GM19397 (cell line): ENCODE measurements around the gene SEC23A.
"Not testable (repeated sequence)": the region's sequence is repeated elsewhere in the genome, so short reads cannot be mapped to it uniquely, and the experiment has no call there.

ENCODE experiments used
- ATAC-seq: cut with Tn5 transposase; IDR thresholded peaks from one replicate; pipeline ENCODE4 v1.9.1; 2021; ENCODE audit warnings: mild to moderate bottlenecking, moderate library complexity; ENCODE audit not compliant: unreplicated experiment

SEC23A gene

DNA sequence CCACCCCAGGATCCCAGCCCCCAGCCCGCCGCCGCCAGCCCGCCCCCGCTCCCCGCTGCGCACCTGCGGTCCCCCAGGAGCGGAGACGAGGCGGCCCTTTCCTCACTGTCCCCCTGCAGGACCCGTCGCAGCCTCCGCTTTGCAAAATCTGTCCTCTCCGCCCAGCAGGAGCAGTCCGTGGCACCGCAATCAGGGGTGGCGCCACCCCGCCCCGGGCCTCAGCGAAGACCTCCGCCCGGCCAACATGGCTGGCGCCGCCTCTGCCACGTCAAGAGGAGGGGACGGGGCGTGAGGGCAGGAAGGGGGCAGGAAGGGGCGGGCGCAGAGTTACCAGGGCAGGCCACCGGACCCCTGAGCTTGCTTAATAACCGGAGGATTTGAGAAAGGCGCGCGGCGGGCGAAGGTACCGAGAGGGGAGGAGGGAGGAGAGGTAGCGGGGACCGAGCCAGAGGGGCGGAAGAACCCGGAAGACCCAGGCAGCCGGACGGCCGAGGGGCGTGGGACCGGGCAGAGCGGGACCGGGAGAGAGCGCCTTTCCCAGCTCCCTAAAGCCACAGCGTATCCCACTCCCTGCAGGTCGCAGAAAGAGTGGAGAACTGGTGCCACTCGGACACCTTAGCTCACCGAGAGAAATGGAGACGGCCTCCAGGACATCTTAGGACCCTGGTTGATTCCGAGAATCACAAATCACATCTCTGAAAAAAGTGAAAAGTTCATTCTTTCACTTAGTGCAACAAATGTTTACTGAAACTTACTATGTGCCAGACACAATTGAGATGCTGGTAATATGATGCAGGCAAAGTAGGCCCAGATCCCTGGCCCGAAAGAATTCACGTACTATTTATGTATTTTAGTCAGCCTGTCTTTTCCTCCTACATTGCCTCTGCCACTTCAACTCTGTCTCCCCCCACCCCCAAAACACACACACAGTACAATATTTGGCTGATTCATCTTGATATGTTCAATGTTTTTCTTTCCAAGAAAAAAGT is at the start of gene SEC23A:
Gene SEC23A (minus strand): TSS at position 267 of the 989 bp plus-strand sequence. CDS start 7,117 bp downstream, outside the sequence.
- ATAC-seq = peak; percentile 96

DNA sequence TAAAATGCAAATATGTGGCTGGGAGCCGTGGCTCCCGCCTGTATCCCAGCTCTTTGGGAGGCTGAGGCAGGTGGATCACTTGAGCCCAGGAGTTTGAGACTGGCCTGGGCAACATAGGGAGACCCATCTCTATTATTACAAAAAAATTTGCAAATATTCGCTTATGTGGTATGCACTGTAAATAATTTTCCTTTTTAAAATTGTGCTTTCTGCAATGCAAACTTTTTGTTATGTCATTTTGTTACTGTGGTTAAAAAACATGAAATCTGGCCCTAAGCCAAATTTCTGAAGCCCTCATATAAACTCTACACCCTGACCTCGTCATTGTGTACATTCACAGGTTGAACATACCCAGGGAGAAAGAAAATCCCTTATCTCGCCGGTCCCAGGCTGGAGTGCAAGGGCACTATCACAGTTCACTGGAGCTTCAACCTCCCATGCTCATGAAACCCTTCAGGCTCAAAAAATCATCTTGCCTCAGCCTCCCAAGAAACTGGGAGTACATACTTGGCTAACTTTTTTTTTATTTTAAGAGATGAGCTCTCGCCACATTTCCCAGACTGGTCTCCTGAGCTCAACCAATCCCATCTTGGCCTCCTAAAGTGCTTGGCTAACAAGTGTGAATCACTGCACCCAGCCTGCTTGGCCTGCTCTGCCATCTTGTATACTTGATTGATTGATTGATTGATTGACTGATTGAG is 42.4 kb upstream of the SEC23A start:
- ATAC-seq = no peak

DNA sequence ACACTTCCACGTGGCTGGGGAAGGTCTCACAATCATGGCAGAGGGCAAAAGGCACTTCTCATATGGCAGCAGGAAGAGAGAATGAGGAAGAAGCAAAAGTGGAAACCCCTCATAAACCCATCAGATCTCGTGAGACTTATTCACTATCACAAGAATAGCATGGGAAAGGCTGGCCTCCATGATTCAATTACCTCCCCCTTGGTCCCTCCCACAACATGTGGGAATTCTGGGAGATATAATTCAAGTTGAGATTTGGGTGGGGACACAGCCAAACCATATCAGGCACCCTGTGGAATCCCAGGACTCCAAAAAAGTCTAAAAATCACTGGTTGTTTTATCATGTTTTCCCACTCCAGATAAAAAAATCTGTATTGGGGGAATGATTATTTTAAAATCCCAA is 40.2 kb upstream of the SEC23A start:
- not testable (repeated sequence) for ATAC-seq

DNA sequence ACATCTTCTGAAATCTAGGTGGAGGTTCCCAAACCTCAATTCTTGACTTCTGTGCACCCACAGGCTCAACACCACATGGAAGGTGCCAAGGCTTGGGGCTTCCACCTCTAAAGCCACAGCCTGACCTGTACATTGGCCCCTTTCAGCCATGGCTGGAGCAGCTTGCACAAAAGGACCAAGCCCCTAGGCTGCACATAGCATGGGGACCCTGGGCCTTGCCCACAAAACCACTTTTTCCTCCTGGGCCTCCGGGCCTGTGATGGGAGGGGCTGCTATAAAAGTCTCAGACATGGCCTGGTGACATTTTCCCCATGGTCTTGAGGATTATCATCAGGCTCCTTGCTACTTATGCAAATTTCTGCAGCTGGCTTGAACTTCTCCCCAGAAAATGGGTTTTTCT is 38.6 kb upstream of the SEC23A start:
- ATAC-seq = not testable (repeated sequence)

DNA sequence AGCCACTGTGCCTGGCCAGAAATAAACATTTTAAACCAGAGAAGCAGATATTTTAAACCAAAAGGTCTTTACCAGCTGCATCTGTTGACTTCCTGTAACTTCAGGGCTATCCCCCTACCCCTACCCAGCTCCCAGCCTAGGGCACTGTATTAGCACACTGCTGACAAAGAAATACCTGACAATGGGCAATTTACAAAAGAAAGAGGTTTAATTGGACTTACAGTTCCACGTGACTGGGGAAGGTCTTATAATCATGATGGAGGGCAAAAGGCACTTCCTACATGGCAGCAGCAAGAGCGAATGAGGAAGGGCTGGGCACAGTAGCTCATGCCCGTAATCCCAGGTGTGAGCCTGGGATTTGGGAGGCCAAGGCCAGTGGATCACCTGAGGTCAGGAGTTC is 37.1 kb upstream of the SEC23A start:
- ATAC-seq = no peak

DNA sequence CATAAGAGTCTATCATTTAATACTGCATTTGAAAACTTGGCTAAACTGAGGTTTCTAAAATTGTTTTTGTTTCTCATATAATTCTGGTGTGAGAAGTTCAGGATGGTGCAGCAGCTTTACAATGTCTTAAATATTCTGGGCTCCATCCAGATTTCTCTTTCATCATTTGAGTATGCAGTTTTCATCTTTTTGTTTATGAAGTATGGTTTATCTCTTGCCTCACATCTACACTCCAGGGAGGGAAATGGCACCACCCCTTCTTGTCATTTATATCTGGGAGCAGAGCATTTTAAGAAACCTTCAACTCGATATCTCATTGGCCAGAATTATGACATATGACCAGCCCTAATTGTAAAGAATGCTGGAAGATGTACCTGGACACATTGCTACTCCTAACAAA is 35.4 kb upstream of the SEC23A start:
- ATAC-seq = no peak

DNA sequence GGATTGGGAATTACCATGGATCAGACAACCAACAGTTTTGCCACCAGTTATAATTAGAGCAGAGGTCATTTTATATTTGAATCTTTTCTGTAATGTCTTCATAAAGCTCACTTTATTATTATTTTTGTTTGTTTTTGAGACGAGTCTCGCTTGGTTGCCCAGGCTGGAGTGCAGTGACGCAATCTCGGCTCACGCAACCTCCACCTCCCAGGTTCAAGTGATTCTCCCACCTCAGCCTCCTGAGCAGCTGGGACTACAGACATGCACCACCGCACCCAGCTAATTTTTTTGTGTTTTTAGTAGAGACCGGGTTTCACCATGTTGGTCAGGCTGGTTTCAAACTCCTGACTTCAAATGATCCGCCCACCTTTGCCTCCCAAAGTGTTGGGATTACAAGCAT is 34.8 kb upstream of the SEC23A start:
- not testable (repeated sequence) for ATAC-seq

DNA sequence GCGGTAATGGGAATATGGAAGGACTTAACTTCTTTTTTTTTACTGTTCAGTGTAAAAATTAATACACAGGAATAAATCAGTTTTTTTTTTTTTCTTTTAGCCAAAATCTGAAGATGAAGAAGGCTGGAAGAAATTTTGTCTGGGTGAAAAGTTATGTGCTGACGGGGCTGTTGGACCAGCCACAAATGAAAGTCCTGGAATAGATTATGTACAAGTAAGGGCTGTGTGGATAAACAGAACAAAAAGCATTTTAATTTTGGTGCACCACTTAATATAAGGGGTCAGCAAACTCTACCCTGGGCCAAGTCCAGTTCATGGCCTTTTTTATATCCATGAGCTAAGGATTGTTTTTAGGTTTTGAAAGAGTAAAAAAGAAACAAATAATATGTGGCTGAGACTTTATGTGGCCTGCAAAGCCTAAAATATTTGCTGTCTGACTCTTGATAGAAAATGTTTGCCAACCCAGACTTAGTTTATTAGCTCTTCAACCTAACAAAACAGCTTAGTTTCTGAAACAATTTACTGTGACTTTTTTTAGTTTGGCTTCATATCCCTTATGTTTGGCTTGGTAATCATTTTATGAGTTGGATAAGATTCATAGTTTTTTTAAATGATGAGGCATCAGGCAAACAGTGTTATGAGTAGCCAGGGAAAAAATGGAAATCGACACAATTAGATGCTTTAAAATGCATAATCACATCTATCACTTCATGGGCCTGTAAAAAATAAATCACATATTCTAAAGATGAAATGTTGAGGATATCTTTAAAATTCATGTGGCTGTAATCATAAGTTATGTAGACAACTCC is 19.5 kb upstream of the SEC23A start:
- no peak for ATAC-seq

DNA sequence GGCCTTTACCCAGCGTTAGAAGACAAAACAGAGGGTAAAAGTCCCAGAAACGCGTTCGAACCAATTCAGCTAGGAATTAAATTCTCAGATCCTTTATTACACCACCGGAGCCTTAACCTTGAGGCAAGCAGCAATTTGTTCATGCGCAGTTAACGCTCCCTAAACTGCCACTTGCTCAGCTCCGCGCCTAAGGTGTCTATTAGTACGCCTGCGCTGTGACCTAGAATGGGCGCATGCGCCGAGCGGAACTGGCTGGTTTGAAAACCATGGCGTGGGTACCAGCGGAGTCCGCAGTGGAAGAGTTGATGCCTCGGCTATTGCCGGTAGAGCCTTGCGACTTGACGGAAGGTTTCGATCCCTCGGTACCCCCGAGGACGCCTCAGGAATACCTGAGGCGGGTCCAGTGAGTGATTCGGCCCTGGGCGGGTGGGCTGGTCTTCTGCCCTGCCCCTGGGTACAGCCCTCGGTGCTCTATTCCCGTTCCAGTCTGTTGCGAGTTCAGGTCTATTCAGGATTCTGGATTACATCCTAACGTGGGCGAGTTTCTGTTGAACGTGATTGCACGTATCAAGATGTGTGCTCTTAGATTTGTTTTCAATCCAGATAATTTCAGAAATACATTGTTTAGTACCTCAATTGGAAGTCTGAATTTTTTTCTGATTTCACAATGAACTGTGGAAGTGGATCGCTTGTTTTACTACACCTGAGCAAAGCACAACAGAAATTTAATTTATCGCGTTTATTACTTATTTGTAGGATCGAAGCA is 11.2 kb upstream of the SEC23A start, which contains the start of gene GEMIN2:
Gene GEMIN2 (plus strand): TSS at position 251 of the 766 bp plus-strand sequence. CDS start 16 bp downstream, at position 267.
- ATAC-seq = peak; percentile 89

DNA sequence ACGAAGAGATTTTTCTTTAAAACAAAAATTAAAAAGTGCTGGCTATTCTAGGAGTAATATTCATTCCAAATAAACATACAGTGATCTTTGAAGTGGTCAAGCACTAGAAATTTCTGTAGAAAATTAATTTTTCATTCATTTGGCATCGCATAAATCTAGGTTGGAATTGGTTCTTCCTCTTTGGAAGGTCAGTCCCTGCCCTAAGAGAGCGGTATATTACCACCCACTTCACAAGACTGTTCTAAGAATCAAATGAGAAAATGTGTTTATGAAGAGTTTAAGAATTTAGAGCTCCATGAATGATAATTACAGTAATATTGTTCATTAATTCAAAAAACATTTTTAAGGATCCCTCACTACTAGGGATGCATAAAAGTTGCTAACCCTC is 10.6 kb upstream of the SEC23A start:
- no peak for ATAC-seq

DNA sequence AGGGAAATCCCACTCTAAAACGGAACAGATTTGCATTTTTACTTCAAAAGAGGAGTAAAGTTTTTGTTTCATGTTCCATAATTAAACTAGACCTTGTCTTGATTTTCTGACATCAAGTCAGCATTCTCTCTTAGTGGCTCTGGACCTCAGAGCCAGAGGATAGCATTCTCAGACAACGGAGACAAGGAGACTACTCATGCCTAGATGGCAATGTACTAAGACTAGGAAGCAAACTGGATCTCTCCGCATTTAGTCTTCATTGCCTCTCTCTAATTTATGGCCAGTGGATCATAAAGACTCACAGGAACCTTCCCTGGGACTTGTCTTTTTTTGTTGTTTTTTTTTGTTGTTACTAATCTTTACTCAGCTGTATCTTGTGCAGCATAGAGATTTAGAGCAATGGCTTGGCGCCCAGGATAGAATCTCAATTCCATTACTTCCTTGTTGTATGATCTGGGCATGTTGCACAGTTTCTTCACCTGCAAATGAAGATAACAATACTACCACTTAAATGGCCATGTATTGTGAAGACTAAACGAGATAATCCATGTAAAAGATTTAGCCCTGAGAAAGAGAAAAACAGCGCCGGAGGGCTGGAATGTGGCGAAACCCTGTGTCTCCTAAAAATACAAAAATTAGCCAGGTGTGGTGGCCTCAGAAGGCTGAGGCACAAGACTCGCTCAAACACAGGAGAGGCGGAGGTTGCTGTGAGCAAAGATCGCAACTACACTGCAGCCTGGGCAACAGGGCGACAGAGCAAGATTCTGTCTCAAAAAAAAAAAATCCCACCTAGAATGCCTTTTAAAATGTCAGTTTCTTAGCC is 7.1 kb upstream of the SEC23A start:
- ATAC-seq = no peak

DNA sequence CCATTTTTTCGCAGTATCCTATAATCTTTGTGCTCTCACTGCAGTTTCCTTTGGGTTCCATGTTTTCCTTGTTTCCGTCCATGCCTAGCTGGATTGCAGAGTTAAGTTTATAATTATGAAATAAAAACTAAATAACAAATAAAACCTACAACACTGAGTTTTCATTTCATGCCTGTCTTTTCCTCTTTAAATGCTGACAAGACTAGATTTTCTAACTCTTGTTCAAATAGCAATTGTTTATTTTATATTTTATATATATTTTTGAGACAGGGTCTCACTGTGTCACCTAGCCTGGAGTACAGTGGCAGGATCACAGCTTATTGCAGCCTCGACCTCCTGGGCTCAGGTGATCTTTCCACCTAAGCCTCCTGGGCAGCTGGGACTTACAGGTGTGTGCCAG is 5.8 kb upstream of the SEC23A start:
- no peak for ATAC-seq

DNA sequence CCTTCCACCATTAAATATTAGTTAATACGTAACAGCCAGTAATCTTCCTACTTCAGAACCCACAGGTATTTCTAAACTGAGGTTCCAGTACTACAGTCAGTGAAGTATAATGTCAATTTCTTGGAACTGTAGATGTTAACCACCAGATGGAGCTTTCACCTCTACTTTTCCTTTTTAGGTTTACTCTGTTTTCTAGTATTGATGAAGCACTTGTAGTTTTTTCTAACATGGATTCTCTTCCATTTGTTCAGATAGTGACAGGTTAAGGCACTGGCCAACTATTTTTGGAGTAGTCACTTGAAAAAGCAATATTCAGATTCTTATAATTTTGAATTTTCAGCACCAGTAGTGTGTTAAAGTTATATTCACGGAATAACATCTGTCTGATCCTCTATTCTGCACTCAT is 4.6 kb upstream of the SEC23A start:
- ATAC-seq = no peak

DNA sequence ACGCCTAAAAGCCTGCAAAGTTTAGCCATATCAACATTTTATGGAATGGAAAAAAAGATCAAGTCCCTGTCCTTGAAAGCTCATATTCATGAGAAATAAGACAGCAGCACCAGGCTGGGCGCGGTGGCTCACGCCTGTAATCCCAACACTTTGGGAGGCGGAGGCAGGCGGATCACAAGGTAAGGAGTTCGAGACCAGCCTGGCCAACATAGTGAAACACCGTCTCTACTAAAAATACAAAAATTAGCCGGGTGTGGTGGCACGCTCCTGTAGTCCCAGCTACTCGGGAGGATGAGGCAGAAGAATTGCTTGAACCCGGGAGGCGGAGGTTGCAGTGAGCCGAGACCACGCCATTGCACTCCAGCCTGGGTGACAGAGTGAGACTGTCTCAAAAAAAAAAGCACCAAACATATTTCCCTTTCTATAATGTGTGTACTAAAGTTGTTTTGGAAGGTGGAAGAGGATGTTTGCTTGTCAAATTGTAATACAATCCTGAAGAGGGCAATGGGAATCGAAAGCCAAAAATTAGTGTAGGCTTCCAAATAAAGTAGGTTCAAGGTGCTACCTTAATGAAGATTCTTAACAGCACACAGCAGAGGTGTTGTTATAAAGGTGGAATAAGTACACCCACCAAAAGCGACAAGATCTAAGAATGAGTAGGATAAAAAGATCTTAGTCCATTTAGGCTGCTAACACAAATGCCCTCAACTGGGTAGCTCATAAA is 1.2 kb upstream of the SEC23A start:
- not testable (repeated sequence) for ATAC-seq

DNA sequence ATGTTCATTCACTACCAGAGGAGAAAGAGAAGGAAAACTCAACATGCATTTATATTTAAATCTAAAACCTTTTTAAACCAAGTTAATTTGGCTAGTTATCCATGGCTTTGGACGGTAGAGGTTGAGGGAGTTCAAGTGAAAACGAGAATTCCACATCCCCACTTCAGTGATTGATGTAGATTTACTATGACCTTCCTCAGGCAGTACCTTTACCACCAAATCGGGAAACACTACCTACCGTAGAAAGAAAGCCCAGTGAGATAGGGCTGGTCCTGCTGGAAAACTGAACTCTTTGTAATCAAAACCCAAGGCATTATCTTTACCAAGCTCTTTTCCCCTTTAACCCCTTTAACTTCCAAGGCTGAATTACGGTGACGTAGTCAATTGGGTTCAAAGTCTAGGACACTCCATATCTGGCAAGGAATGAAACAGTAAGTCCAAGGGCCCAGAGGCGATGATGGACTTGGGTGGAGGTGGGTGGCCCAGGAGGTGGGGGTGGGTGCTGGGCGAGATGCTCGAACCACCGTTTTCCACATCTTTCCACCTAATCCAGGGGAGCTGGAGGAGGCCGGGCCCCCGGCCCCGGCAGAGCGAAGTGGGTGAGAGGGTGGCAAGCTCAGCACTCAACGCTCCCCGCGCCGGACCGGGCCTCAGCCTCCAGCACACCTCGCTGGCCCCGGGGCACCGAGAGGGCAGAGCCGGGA is 618 bp downstream of the SEC23A start:
- ATAC-seq = no peak

DNA sequence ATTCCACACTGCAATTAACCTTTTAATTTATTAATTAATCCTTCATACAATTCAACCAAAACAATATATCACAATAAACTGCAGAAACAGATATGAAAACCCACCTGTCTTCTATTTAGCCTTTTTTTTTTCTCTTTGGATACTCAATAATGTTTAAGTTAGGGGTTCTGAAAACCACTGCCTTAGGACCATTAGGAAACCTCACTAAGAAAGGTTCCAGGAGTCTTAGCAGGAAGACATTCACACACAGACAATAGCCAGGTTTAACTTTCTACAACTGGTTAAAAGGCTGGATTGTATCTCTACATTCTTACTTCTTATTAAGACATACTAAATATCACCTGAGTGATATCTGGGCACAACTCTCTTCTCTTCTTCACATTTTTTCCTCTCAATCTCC is 3.3 kb downstream of the SEC23A start:
- ATAC-seq = no peak

DNA sequence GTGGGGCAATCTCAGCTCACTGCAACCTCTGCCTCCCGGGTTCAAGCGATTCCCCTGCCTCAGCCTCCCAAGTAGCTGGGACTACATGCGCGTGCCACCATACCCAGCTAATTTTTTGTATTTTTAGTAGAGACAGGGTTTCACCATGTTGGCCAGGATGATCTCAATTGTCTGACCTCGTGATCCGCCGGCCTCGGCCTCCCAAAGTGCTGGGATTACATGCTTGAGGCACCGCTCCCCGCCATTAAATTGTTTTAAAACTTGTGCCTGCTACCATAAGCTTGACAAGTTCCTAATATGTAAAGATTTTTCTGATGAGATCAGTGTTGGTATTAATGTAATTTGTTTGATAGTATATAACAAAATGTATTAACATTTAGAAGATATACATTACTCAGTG is 3.8 kb downstream of the SEC23A start:
- ATAC-seq = not testable (repeated sequence)

DNA sequence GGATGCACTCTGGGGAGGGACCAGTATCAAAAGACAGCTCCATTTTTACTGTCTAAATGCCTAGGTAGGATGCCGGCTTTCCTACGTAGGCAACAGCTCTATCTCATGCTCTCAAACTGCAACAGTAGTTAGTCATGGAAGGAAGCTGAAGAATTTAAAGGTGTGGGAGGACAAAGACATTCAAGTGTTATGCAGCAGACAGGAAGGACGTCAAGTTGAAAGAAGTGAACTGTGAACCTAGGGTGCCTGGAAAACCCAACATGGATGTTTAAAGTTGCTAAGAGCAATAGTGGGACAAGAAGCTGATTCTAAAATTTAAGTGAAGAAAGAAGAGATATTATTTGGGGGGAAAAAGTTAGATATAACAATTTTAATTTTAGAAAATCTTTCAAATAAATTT is 5.9 kb downstream of the SEC23A start:
- no peak for ATAC-seq
